Measurements from ENCODE around the gene OXNAD1. TPM values are rescaled to one million over a fixed set of nuclear protein-coding genes. Genes with fewer than 3 reads are reported as not detected.

The OXNAD1 gene
- total and polyA plus RNA-seq, 2 of the 13 experiments (the other 11 are each of a cell fraction or from before 2014, with no cell fraction given): 9.9 to 18.8 TPM

GRCh38 chr3:16264708-16265454 is at the start of gene OXNAD1, which contains the start of gene DPH3 (continued):
- TF ChIP-seq NR2C2 (CRISPR knock-in tag; IDR thresholded peaks at IDR 0.05; ENCODE audit: borderline replicate concordance) (peak; percentile 93), CREB3 (CRISPR knock-in tag; IDR thresholded peaks at IDR 0.05) (no peak), ZSCAN22 (CRISPR knock-in tag; IDR thresholded peaks at IDR 0.05) (no peak), FOXM1 (CRISPR knock-in tag; IDR thresholded peaks at IDR 0.05) (no peak), ZNF280D (CRISPR knock-in tag; IDR thresholded peaks at IDR 0.05) (no peak), NFRKB (IDR thresholded peaks at IDR 0.05) (no peak), HNRNPH1 (optimal IDR thresholded peaks at IDR 0.05; ENCODE audit: low read depth, low read length) (no peak), CCDC6 (CRISPR knock-in tag; IDR thresholded peaks at IDR 0.05) (peak; percentile 55; the same call in 1 of the 2 replicates), PRDM10 (CRISPR knock-in tag; IDR thresholded peaks at IDR 0.05; ENCODE audit: low read depth) (peak; percentile 96), TAF15 (IDR thresholded peaks at IDR 0.05; ENCODE audit: low read depth, low read length, poor library complexity, severe bottlenecking) (no peak), ZNF724P (CRISPR knock-in tag; IDR thresholded peaks at IDR 0.05; ENCODE audit: borderline replicate concordance) (no peak), ZNF331 (CRISPR knock-in tag; IDR thresholded peaks at IDR 0.05) (peak; percentile 17), GATAD1 (CRISPR knock-in tag; IDR thresholded peaks at IDR 0.05) (peak; percentile 100), ZNF343 (CRISPR knock-in tag; IDR thresholded peaks at IDR 0.05) (no peak), ZBTB14 (CRISPR knock-in tag; IDR thresholded peaks at IDR 0.05) (peak; percentile 70; the same call in 1 of the 2 replicates), RORA (CRISPR knock-in tag; IDR thresholded peaks at IDR 0.05) (no peak), MXD4 (CRISPR knock-in tag; IDR thresholded peaks at IDR 0.05) (peak; percentile 88), ZFP1 (CRISPR knock-in tag; IDR thresholded peaks at IDR 0.05) (peak; percentile 33; the same call in 1 of the 2 replicates)

All from HepG2 (cell line).